ENCODE results near the gene ARHGAP24.

- no peak for TF ChIP-seq CTCF (conservative IDR thresholded peaks at IDR 0.05; ENCODE audit: low read depth in 2 of 2)
- TF ChIP-seq REST (IDR thresholded peaks at IDR 0.05; ENCODE audit: unreplicated experiment) = no peak
- TF ChIP-seq EZH2 (IDR thresholded peaks at IDR 0.05; ENCODE audit: low read depth, unreplicated experiment) = no peak
Measured at GRCh38 chr4:85548116-85548515, 73.2 kb downstream of the ARHGAP24 start.
